Measurements from ENCODE around the gene NKIRAS2. TPM values are rescaled to one million over a fixed set of nuclear protein-coding genes. Genes with fewer than 3 reads are reported as not detected.
A peak's percentile ranks its signal among the peaks of the same experiment; 100 is the strongest.

NKIRAS2 gene
- total and polyA plus RNA-seq, 2 of the 13 experiments (the other 11 are each of a cell fraction or from before 2014, with no cell fraction given) = 27.9 to 42.0 TPM

GRCh38 chr17:42019509-42020404 lies at the start of gene NKIRAS2 (continued):
- TF ChIP-seq ZNF280B (CRISPR knock-in tag; IDR thresholded peaks at IDR 0.05; ENCODE audit: borderline replicate concordance) (peak; percentile 85), ZNF674 (CRISPR knock-in tag; IDR thresholded peaks at IDR 0.05; ENCODE audit: low read depth) (peak; percentile 69; the same call in 1 of the 2 replicates), KLF9 (CRISPR knock-in tag; IDR thresholded peaks at IDR 0.05; ENCODE audit: low read depth) (no peak; the same call in 1 of the 2 replicates), ZFP36 (IDR thresholded peaks at IDR 0.05; ENCODE audit: borderline replicate concordance, low read depth, low read length, partially characterized antibody) (no peak), NCOR1 (IDR thresholded peaks at IDR 0.05; ENCODE audit: borderline replicate concordance, low read length) (no peak), FLYWCH1 (CRISPR knock-in tag; IDR thresholded peaks at IDR 0.05) (no peak), ZNF83 (CRISPR knock-in tag; IDR thresholded peaks at IDR 0.05; ENCODE audit: borderline replicate concordance) (peak; percentile 81; the same call in 1 of the 2 replicates), HMGXB4 (CRISPR knock-in tag; IDR thresholded peaks at IDR 0.05; ENCODE audit: borderline replicate concordance in 1 of 2, low read depth in 1 of 2) (peak; percentile 98 to 99), ZNF740 (CRISPR knock-in tag; IDR thresholded peaks at IDR 0.05) (peak; percentile 81), DNMT3B (CRISPR knock-in tag; conservative IDR thresholded peaks at IDR 0.05) (0 out of 2 replicates have a peak, but pooled peaks have one; percentile 30), ZNF317 (CRISPR knock-in tag; IDR thresholded peaks at IDR 0.05) (peak; percentile 72), ZMYM2 (CRISPR knock-in tag; IDR thresholded peaks at IDR 0.05) (peak; percentile 78), CEBPG (CRISPR knock-in tag; IDR thresholded peaks at IDR 0.05) (0 out of 2 replicates have a peak, but pooled peaks have one; percentile 18), SATB2 (CRISPR knock-in tag; IDR thresholded peaks at IDR 0.05) (no peak), THAP7 (CRISPR knock-in tag; IDR thresholded peaks at IDR 0.05) (peak; percentile 83), ATF2 (CRISPR knock-in tag; IDR thresholded peaks at IDR 0.05) (peak; percentile 78; the same call in 1 of the 2 replicates), PHB2 (IDR thresholded peaks at IDR 0.05; ENCODE audit: partially characterized antibody) (no peak), RARG (CRISPR knock-in tag; IDR thresholded peaks at IDR 0.05; ENCODE audit: low read depth) (no peak)
- TF ChIP-seq, protein P1, sequence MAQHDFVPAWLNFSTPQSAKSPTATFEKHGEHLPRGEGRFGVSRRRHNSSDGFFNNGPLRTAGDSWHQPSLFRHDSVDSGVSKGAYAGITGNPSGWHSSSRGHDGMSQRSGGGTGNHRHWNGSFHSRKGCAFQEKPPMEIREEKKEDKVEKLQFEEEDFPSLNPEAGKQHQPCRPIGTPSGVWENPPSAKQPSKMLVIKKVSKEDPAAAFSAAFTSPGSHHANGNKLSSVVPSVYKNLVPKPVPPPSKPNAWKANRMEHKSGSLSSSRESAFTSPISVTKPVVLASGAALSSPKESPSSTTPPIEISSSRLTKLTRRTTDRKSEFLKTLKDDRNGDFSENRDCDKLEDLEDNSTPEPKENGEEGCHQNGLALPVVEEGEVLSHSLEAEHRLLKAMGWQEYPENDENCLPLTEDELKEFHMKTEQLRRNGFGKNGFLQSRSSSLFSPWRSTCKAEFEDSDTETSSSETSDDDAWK (CRISPR knock-in tag; IDR thresholded peaks at IDR 0.05) = no peak
- TF ChIP-seq, protein P2, sequence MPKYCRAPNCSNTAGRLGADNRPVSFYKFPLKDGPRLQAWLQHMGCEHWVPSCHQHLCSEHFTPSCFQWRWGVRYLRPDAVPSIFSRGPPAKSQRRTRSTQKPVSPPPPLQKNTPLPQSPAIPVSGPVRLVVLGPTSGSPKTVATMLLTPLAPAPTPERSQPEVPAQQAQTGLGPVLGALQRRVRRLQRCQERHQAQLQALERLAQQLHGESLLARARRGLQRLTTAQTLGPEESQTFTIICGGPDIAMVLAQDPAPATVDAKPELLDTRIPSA (CRISPR knock-in tag; IDR thresholded peaks at IDR 0.05; ENCODE audit: borderline replicate concordance) = no peak; the same call in 1 of the 2 replicates

Measured in HepG2 (cell line).